NCI-H774 (cell line): ENCODE results near the gene IL32.
"Not testable (repeated sequence)": the region's sequence is repeated elsewhere in the genome, so short reads cannot be mapped to it uniquely, and the experiment has no call there.

ENCODE experiments used
- DNase-seq: peaks from one replicate; lab custom pipeline; 2025; lab: John Stamatoyannopoulos, UW

Gene IL32

DNA sequence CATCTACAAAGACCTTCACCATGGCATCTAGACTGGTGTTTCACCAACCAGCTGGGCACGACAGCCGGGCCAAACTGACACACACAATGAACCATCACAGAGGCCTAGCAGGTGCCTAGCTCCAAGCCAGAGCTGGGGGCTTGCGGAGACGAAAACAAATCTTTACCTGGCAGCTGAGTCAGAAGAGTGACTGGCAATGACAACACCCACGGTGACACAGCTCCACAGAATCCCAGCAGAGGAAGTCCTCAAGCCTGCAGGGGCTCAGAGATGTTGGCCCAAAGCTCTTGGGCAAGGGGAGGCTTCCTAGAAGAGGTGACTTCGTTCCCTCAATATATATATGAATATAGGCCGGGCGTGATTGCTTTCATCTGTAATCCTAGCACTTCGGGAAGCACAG, 13.9 kb upstream of the IL32 start:
- no peak for DNase-seq

DNA sequence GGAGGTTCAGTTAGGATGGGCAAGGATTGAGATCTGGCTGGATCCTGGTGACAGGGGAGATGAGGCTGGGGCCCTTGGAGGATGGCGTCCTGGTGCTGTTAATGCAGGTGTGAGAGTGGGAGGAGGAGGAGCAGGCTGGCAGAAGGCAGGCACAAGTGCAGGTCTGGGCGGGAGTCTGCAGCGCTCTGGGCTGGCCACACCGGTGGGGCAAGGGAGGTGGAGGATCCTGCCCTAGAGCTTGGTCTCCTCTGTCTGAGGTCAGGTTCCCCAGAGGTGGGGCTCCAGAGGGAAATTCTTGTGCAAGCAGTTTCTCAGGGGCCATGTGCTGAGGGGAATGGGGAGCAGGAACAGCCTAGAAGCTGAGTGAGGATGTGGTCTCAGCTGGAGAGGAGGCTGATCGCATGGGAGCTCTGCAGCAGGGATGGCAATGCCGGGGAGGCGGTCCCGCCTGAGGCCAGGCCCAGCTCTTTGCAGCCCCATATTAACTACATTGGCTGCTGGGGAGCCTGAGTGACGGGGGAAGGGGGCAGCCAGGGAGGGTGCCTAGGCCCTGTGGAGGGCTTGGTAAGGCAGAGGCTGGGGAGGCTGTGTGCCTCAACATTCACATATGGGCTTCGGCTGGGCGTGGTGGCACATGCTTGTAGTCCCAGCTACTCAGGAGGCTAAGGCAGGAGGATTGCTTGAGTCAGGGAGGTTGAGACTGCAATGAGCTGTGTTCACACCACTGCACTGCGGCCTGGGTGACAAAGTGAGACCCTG, 12.7 kb upstream of the IL32 start:
- not testable (repeated sequence) for DNase-seq

DNA sequence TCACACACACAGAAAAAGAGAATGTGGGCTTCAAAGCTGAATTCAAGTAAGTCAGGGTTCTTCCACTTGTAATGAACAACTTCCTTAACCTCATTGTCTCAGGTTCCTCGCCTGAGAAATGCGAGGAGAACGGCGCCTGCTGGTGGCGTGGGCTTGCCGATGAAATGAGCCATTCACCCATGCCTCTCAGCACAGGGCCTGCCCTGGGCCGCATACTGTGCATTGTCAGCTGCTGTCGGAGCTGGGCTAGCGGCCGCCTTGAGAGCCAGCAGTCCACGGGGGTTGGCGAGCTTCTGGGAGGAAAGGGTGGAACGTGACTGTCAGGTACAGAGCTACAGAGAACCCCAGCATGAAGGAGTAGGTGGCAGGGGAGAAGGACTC, 12.1 kb upstream of the IL32 start:
- DNase-seq, result not testable (repeated sequence)

DNA sequence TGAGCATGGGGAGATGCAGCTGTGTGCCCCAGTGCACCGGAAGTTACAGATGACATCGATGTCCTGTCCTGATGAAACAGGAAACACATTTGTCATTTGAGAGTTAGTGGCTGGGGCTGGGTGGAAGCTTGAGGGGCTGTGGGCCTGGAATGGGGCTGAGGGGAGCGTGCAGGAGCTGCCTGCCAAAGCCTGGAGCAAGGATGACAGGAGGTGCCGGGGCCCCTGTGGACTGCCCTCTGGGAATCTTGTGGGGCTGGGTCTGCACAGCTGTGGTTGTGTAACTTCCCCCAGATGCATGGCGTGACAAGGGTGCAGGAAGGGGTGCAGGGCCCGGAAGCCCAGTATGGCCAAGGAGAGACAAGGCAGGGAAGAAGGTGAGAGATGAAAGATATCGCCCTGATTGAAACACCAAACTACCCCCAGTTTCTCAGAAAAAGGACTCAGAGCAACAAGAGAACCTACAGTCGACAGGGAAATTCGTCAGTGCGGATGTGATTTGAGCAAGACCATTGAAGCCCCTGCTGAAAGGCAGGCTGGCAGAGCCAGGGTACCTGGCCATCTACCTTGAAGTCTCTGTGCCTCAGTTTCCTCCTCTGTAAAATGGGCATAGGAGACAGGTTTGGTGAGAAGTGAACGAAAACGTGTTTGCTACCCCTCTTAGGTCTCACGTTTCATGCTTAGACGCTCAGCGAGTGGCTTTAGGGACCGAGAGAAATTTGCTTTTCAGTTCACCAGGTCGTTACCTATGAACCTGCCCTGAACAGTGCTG, 10.3 kb upstream of the IL32 start:
- no peak for DNase-seq

DNA sequence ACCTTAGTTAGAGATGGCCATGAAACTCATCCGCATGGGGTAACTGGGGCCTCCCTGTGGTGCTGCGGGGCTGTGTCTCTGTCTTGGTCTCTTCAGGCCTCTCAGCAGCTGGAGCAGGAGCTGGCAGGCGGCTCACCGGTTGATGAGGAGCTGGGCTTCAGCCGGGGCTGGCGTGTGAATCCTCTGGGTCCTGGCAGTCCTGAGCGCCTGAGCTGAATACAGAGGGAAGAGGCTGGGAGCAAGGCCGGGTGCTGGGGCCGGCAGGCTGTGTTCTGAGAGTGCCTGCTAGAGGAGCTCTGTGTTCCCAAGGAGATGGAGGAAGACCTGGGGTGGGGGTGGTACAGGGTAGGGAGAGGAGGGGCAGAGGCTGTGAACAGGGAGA, 9.7 kb upstream of the IL32 start:
- DNase-seq, result not testable (repeated sequence)

DNA sequence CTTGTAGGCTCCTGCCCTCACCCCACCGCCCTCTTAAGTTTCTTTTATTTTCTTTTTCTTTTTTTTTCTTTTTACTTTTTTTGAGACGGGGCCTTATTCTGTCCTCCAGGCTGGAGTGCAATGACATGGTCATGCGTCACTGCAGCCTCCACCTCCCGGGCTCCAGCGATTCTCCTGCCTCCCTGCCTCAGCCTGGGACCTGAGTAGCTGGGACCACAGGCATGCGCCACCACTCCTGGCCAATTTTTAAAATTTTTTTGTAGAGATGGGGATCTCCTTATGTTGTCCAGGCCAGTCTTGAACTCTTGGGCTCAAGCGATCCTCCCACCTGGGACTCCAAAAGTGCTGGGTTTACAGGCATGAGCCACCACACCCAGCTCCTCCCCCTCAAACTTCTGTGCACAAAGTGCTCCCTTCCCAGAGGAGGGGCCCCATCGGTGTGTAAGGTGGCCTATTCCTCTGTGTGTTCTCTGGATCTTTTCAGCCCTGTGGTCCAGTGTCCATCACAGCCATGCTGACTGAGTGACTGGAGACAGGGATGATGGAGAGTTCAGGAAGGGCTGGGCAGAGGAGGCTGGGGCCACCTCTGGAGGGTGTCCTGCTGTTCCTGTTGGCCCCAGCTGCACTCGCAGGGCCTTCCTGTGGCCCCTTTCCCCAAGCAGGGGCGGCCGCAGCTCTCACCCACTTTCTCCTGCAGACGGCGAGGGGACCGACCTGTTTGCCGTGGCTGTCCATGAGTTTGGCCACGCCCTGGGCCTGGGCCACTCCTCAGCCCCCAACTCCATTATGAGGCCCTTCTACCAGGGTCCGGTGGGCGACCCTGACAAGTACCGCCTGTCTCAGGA, 8.9 kb upstream of the IL32 start:
- no peak for DNase-seq

DNA sequence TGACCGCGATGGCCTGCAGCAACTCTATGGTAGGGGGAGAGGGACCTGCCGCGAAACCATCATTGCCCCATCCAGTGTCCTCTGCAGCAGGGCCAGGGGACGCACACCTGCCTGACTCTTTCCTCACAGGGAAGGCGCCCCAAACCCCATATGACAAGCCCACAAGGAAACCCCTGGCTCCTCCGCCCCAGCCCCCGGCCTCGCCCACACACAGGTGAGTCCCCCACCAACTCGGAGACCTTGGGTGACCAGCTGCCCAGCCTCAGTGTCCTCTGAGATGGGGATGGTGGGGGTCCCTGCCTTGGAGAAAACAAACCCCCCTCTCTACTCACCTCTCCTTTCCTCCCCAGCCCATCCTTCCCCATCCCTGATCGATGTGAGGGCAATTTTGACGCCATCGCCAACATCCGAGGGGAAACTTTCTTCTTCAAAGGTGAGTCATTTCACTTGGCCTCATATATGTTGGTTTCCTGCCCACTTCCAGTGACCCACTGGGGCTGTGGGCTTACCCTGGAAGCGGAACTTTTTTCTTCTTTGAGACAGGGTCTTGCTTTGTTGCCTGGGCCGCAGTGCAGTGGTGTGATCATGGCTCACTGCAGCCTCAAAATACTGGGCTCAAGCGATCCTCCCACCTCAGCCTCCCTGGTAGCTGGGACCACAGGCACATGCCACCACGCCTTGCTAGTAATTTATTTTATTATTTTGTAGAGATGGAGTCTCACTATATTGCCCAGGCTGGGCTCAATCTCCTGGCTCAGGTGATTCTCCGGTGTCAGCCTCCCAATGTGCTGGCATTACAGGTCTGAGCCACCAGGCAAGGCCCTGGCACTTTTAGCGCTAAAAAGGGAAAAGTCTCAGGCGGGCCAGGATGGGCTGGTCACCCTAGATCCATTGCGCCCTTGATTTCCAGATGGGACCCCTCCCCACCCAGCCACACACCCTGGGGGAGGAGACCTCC, 8.0 kb upstream of the IL32 start:
- no peak for DNase-seq

DNA sequence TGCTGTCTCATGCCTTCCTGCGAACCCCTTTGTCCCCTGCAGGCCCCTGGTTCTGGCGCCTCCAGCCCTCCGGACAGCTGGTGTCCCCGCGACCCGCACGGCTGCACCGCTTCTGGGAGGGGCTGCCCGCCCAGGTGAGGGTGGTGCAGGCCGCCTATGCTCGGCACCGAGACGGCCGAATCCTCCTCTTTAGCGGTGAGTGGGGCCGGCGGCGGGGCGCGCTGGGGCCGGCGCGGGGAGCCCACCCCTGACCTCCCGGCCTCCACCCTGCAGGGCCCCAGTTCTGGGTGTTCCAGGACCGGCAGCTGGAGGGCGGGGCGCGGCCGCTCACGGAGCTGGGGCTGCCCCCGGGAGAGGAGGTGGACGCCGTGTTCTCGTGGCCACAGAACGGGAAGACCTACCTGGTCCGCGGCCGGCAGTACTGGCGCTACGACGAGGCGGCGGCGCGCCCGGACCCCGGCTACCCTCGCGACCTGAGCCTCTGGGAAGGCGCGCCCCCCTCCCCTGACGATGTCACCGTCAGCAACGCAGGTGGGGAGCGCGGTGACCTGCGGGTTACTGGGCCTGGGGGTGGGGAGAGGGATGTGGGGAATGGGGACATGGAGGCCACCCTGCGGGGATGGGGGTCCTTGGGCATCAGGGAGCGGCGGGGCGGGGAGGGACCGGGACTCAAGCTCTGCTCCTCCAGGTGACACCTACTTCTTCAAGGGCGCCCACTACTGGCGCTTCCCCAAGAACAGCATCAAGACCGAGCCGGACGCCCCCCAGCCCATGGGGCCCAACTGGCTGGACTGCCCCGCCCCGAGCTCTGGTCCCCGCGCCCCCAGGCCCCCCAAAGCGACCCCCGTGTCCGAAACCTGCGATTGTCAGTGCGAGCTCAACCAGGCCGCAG, 7.1 kb upstream of the IL32 start:
- DNase-seq, result no peak

DNA sequence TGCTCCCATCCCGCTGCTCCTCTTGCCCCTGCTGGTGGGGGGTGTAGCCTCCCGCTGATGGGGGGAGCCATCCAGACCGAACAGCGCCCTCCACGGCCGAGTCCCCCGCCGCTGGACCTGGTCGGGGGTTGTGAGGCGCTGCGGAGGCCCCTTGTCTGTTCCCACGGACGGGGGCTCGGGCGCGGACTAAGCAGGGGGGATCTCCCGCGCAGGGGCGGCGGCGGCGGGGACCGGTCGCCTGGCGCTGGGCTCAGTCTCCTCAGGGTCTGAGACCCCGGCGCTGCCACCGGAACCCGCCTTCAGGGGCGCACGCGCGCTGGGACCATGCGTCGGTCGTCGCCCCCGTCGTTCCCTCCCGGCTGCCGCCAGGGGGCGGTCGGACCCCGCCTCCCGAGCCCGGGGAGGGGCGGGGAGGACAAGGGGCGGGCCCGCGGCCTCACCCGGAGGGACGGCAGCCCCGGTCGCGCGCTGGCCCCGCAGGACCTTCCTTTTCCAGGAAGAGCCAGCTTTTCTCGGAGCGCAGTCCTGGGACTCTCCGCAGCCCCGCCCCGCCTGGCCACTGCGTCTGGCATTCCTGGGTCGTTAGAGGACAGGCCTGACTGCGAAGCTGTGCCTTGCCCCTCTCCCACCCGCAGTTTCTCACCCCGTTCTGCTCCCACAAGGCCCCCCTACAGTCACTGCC, 6.3 kb upstream of the IL32 start:
- DNase-seq, result peak; percentile 50

DNA sequence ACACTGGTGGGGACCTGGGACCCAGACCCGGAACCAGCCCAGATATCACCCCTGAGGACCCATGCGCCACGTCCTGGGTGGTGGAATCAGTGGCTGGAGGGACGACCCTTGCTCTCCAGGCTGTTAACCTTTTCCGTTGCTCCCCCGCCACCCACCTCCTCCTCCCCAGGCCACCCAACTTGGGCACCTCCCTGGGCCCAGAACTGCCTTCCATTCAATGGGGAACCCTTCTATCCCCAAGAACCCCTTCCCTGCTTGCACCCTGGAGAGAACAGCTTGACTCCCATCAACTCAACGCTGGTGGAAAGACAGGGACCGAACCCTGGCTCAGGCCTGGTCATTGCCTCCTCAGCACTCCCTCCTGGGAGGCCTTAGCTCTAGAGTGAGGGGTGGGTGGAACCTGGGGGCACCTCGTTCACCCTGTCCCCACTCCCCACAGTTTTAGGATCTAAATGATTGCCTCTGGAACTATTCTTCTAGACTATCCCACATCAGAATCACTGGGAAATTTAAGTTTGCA, 5.7 kb upstream of the IL32 start:
- DNase-seq, result no peak

DNA sequence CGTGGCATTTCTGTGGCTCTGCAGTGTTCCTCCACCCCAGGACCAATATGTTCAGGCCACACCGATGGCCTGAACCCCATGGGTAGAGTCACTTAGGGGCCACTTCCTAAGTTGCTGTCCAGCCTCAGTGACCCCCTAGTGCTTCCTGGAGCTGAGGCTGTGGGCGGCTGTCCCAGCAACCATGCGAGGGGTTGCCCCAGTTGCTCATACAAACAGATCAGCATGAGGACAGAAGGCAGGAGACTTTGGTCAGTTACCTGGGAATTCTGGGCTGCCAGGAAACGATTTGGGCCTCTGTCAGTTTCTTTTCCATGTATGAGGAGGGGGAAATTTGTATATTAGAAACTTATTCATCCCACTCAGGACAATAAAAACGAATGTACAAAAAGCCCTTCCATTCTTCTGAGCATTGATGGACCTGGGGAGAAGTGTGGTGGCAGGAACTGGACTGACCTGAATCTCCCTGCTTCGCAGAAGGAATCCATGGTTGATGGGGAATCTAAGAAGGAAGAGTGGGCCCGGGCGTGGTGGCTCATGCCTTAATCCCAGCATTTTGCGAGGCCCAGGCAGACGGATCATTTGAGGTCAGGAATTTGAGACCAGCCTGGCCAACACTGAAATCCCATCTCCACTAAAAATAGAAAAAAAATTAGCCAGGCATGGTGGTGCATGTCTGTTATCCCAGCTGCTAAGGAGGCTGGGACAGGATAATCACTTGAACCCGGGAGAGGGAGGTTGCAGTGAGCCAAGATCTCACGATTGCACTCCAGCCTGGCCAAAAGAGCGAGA, 4.9 kb upstream of the IL32 start:
- DNase-seq, result no peak

DNA sequence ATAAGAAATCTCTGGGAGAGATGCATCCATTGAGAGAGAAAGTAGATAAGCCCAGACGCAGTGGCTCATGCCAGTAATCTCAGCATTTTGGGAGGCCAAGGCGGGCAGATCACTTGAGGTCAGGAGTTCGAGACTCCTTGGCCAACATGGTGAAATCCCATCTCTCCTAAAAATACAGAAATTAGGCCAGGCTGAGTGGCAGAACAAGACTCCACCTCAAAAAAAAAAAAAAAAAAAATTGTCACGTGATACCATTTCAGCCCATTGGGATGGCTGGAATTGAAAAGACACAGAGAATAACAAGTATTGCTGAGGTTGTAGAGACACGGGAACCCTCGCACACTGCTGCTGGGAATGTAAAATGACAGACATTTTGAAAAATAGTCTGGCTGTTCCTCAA, 2.9 kb upstream of the IL32 start:
- no peak for DNase-seq

DNA sequence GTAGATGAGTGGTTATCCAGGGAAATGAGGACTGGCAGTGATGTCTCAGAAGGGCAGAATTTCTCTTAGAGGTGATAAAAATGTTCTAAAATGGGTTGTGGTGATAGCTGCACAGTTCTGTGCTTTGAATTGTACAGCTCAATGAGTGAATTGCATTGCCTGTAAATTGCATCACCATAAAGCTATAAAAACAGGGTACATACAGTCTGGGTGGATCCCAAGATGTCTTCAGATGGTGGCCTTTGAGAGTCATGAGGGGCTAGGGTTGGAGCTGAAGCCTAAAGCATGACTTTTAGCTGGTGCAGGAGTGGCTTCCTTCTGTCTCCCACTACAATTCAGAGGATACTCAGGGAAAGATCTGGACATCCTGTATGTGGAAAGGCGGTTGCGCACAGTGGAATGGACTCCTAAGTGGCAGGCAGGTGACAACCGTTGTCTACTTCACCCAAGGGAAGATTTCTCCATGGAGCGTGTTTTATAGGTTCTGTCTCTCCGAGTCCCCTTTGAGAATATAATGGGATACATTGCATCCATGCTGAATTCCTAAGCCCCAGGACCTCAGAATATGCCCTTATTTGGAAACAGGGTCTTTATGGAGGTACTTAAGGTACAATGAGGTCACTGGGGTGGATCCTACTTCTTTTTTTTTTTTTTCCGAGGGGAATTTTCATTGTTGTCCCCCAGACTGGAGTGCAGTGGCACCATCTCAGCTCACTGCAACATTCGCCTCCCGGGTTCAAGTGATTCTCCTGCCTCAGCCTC, 1.6 kb upstream of the IL32 start:
- no peak for DNase-seq

DNA sequence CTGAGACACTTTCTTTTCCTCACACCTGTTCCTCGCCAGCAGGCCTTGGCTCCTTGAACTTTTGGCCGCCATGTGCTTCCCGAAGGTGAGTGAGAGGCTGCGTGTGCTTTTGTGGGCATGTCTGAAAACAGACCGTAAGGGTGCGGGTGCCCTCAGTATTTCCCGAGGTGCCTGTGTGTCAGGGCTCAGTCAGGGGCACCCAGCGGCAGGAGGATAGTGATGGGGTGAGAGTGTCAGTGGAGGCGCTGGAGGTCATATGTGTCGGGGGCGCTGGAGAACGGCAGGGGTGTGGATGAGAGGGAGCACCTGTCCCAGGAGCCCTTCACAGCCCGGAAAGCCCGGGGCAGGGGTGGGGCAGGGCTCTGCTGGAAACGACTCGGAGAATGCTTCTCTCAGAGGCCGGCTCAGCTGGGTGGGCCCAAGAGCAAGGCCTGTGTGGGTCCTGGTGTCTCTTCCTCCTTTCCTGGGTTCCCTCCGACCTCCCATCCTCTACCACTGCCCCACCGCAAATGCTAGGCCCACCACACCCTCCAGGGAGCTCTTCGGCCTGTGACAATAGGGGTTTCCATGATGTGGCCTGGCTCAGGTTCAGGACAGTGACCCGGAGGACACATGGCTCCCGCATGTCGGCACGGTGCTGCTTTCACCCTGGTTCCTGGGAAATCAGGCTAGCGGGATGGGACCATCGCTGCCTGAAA, 451 bp downstream of the IL32 start:
- DNase-seq, result no peak

DNA sequence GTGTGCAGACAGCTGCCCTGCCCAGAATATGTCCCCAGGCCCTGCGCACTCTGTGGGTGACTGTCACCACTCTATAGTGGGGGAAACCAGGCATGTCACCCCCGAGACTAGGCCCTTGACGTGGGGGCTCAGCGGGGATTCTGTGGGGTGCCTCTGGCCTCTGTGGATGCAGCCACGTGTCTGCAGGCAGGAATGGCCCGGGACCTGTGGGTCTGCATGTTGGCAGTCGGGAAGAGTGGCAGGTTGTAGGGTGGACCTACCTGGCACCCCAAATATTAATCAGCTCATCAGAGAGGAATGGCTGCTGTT, 954 bp downstream of the IL32 start:
- no peak for DNase-seq

DNA sequence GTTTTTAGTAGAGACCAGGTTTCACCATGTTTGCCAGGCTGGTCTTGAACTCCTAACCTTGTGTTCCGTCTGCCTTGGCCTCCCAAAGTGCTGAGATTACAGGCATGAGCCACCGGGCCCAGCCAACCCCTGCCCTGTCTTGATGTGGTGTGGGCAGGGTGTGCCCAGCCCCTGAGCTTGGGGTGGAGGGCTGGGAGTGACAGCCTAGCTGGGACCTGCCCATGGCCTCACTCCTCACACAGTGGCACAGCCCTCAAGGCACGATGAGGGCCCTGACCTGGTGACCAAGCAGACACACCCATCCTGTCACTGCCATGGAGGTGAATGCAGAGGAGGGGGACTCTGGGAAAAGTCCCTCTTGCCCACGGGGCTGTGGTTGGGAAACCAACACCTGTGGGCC, 3.0 kb downstream of the IL32 start:
- DNase-seq, result no peak

DNA sequence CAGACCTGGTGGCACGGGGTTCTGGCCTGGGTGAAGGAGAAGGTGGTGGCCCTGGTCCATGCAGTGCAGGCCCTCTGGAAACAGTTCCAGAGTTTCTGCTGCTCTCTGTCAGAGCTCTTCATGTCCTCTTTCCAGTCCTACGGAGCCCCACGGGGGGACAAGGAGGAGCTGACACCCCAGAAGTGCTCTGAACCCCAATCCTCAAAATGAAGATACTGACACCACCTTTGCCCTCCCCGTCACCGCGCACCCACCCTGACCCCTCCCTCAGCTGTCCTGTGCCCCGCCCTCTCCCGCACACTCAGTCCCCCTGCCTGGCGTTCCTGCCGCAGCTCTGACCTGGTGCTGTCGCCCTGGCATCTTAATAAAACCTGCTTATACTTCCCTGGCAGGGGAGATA, 3.7 kb downstream of the IL32 start:
- DNase-seq, result not testable (repeated sequence)

DNA sequence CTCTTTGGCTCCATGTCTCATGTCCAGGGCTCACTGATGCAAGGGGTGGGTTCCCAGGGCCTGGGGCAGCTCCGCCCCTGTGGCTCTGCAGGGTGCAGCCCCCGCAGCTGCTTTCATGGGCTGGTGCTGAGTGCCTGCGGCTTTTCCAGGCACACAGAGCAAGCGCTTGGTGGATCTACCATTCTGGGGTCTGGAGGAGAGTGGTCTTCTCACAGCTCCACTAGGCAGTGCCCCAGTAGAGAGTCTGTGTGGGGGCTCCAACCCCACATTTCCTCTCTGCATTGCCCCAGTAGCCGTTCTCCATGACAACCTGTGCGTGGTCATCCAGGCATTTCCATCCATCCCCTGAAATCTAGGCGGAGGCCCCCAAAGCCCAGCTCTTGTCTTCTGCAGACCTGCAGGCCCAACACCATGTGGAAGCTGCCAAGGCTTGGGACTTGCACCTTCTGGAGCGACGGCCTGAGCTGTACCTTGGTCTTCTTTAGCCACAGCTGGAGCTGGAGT, 5.2 kb downstream of the IL32 start:
- DNase-seq, result no peak
